GM18526 (cell line): Measurements from ENCODE around the gene NXN.

ENCODE experiments used
- POLR2A ChIP-seq: IDR thresholded peaks from 3 replicates; pipeline ENCODE4 v1.6.1; 2011; ENCODE audit not compliant: insufficient read length; ENCODE audit errors: extremely low read depth

Gene NXN

DNA sequence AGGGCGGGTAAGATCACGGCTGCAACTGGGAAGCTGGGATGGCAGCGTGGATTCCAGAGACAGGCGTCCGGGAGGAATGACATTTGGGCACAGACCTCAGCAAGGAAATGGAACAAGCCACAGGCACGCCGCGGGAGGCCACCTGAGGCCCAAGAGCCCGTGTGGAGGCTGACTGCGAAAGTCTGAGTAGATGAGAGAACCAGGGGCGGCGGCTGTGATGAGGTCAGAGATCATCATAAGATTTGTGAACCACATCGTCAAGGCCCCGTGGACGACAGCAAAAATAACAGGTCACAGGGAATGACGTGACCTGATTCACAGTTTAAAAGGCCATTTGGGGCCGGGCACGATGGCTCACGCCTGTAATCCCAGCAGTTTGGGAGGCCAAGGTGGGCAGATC lies 149.2 kb downstream of the NXN start:
- TF ChIP-seq POLR2A, result no peak

DNA sequence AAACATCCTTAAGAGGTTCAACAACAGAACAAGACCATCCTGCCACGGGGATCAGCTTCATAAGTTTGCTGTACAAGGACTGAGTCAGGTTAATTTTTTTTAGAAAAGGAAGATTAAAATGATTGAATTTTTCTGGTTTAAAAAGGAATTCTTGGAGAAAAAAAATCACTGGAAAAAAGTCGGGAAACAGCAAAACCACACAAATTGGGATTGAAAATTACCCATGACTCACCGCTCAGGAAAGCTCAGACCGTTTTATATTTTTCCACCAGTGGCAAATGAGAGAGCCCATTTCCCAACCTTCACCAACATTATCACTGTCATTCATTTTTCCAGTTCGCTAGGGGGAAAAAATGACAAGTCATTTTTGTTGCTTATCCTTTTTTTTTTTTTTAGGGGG lies 150.8 kb downstream of the NXN start:
- TF ChIP-seq POLR2A, result no peak

- no peak for TF ChIP-seq POLR2A
These were observed 152.8 kb downstream of the NXN start for GRCh38 chr17:826778-827177.

- TF ChIP-seq POLR2A, result no peak
These were observed 154.4 kb downstream of the NXN start for GRCh38 chr17:825216-825615.

DNA sequence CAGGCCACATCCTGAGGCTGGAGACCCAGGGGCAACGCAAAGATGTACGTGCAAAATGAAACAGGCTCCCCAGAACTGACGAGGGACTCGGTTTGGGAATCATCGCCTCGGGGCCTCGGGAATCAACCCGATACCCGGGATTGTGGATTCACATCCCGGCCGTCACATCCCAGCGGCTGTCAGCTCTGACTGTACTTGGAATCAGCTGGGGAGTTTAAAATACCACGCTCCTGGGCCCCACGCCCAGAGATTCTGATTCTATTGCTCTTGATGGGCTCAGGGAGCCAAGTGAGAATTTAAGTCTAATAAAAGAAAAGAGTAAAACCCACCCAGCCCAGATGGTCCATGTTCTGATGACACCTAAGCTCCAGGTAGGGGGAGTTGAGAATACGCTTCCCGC lies 155.2 kb downstream of the NXN start:
- no peak for TF ChIP-seq POLR2A

- TF ChIP-seq POLR2A, result no peak
These were observed 156.1 kb downstream of the NXN start for GRCh38 chr17:823501-823902.

DNA sequence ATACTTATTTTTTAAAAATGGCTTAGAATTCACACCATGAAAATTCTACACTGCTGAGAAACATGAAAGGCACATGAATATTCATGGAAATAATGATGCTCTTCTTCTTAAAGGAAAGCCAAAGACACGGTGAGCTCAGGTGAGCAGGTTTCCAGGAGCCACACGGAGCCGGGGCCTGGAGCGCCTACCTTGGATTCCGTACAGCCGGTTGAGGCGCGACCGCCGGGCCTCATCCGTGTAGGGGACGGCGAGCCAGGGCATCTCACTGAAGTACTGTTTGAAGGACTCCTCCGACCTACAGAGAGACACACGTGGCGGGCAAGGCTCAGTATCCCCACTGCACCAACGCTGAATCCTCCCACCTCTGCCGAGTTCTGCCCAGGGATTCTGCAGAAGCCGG lies 160.3 kb downstream of the NXN start:
- no peak for TF ChIP-seq POLR2A

- TF ChIP-seq POLR2A, result no peak
These were observed 165.2 kb downstream of the NXN start for GRCh38 chr17:814371-814770.

GRCh38 chr17:812638-813204 lies 166.9 kb downstream of the NXN start:
- no peak for TF ChIP-seq POLR2A

DNA sequence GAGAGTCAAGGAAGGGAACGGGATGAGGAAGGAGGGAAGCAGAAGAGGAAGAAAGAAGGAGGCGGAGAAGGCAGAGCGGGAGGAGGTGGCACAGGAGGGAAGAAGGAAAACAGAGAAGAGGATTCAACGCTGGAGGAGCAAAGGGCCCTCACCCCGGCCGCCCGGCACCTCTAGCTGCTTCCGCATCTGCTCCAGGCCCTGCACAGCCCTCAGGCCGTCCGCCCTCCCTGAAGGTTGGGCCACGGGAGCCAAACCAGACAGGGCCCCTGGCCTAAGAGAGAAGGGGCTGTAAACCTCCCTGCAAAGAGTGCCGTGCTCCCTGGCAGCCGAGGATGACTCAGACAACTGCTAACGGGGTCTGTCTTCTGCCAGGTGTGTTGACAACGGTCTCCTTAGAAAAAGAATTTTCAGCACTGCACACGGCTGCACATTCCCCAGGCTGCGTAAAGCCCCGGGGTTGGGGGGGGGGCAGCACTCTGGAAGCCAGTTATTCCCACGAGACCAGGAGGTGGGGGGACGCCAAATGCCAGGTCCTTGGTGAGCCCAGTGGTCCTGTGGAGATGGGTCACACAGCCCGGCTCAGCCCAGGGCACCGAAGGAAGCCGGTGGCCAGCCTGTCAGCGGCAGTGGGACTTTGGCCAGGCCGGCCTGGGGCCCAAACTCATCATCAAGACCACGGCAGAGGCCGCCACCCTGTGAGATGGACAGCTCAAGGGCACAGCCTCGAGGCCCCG lies 168.4 kb downstream of the NXN start:
- TF ChIP-seq POLR2A, result no peak

DNA sequence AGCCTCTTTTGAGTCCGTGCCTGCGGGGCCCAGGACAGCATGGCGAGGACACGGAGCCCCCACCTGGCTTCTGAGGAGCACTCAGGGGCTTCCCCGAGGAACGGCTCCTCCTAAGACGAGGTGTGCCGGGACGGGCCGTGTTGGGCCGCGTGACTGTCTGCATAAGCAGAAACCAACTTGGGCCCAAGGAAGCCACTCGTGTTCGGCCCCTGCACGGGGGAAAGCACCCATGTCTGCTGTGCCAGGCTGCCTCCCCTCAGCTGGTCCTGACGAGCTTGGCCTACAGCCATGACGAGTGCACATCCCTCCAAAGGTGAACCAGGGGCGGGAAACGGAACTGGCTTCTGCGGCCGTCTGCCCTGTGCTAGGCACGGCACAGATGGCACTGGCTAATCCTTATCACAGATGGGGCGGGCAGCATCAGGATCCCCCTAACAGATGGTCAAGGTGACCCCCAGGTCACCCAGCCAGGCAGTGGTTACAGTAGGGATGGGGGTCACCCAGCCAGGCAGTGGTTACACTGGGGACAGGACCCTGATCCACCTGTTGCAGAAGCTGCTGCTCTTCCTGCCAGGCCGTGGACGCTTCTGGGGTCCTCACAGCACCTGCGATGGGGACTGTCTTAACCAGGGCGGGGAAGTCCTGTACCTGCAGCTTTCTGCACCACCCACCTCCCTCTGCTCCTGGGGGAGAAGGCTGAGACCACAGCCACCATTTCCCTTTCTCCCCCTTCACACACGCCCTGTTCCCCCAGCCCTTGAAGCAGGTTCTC lies 171.9 kb downstream of the NXN start:
- TF ChIP-seq POLR2A, result no peak

GRCh38 chr17:806781-807522 lies 172.6 kb downstream of the NXN start:
- no peak for TF ChIP-seq POLR2A

DNA sequence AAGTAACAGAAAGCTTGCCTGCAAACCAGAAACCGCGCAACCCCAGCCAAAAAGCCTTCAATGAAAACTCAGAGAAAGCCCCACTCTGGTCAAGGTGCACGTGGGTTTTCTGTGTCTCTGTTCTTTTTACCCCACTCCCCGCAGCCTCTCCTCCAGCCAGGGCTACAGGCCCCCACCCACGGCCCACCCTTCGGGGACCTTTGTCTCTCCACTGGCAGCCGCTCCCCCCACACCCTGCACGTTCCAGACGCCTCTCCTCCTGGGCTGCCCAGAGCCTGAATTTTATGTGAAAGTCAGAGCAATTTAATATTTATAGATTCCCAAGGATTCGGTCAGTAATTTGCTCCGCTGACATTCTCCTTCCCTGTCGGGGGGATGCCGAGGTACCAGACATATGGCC lies 173.2 kb downstream of the NXN start:
- no peak for TF ChIP-seq POLR2A

DNA sequence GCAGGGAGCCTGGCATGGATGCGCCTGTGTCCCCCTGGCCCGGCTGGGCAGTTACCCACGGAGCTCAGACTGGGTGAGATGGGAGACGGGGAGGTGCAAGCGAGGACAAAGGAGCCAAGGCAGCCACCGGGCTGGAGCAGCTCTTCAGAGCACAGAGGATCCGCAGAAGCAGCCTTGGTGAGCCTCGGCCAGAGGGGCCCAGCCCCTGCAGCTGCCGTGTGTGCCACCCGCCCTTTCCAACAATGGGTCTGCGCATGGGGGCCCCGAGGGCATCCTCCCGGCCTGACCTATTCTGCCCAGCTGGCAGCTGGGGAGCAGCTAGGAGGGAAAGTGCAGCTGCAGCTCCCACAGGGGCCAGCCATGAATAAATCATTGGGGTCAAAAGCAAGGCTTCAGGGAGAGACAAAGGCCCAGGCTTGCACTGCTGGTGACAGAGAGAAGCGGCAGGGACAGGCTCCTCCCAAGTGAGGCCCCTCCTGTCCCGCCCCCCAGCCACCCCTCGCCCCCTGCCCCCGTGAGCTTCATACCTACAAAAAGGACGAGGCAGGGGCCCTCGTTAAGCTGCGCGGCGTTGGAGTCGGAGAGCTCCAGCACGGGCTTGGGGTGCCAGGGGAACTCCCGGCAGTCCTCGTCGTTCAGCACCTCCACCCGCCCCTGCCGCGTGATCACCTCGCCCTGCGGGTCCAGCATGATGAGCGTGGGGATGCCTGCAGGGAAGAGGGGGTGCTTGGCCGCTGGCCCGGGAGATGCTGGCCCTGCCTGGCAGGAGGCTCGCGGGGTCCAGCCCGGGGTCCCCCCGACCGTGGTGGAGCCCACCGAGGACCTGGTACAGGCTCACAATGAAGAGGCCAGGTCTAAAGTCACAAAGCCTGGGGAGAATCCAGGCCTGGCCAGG lies 174.8 kb downstream of the NXN start:
- no peak for TF ChIP-seq POLR2A
